ENCODE measurements around the gene BCAS1. TPM values are rescaled to one million over a fixed set of nuclear protein-coding genes. Genes with fewer than 3 reads are reported as not detected.

Gene BCAS1
- total and polyA plus RNA-seq, 3 donors from 2014 or later, result 2.4 to 8.8 (median 3.3) TPM

DNA sequence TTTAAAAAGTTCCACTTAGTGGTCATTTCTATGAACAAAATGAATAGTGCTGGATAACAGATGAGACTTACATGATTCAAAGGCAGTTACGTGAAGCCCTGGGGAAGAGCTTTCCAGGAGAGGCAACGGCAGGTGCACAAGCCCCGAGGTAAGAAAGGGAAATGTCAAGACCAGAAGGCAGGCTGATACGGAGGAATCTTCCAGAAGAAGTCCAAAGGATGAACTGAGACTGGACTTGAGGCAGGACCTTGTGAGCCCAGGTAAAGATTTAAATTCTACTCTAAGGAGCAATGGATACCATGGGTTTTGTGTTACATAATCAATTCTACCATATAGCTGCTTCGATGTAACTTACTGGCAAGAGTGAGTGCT is 164.6 kb downstream of the BCAS1 start:
- no peaks in the 10 kb centered on the region for H3K9me3 ChIP-seq
- intact Hi-C loops (cut with DNase I; ENCODE audit: low total_unique reads), result no loop called here
- WGBS, 2 donors, result 90 to 97% methylated on average over 5 of the region's 5 CpGs
- no peak overlapping the region for H3K27ac ChIP-seq
- TF ChIP-seq, protein P1, sequence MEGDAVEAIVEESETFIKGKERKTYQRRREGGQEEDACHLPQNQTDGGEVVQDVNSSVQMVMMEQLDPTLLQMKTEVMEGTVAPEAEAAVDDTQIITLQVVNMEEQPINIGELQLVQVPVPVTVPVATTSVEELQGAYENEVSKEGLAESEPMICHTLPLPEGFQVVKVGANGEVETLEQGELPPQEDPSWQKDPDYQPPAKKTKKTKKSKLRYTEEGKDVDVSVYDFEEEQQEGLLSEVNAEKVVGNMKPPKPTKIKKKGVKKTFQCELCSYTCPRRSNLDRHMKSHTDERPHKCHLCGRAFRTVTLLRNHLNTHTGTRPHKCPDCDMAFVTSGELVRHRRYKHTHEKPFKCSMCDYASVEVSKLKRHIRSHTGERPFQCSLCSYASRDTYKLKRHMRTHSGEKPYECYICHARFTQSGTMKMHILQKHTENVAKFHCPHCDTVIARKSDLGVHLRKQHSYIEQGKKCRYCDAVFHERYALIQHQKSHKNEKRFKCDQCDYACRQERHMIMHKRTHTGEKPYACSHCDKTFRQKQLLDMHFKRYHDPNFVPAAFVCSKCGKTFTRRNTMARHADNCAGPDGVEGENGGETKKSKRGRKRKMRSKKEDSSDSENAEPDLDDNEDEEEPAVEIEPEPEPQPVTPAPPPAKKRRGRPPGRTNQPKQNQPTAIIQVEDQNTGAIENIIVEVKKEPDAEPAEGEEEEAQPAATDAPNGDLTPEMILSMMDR (IDR thresholded peaks at IDR 0.05), result no peak
- no peak for TF ChIP-seq POLR2A (IDR thresholded peaks at IDR 0.05)
- no peaks in the 10 kb centered on the region for H3K36me3 ChIP-seq (ENCODE audit: low read depth, missing control alignments)
- no peak overlapping the region for H3K4me3 ChIP-seq
- DNase-seq, result no peak
- H3K4me1 ChIP-seq, result no peaks in the 10 kb centered on the region
- no peaks in the 10 kb centered on the region for H3K27me3 ChIP-seq

DNA sequence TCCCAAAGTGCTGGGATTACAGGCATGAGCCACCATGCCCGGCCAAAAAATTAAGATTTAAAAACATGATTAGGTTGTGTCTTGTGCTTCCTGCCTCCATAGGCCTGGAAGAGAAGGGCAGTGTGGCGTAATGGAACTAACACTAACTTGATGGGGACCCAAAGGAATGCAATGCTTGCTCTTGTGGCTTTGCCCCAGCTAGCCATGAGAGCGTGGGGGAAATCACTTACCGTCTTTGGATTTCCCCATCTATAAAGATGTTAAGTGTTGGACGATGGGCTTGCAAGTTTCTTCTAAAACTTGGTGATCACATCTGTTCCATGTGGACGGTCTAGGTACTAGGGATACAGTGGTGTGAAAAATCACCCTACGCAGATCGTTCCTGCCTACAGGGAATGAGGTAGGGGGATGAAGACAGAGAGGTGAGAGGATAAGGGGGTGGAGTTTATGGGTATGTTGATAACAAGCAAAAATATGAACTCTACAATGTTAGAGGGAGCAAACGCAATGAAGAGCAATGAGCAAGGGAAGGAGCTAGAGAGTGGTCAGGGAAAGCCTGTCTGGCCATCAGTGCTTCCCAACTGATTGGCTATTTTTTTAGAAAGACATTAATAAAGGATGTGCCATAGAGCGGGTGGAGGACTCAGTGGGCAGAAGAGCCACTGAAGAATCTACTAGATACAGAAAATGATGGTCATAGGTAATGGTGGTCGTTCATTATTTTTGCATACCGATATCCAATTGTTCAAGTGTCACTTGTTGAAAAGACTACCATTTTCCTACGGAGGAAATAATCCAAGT is 165.2 kb downstream of the BCAS1 start:
- Histone ChIP-seq H3K36me3 (ENCODE audit: low read depth, missing control alignments) (no peaks in the 10 kb centered on the region), H3K27ac (no peak overlapping the region), H3K9me3 (no peaks in the 10 kb centered on the region), H3K4me1 (no peaks in the 10 kb centered on the region), H3K4me3 (no peak overlapping the region), H3K27me3 (no peaks in the 10 kb centered on the region)
- intact Hi-C loops (cut with DNase I; ENCODE audit: low total_unique reads), result no loop called here
- no peak for DNase-seq
- TF ChIP-seq POLR2A (IDR thresholded peaks at IDR 0.05), result no peak
- TF ChIP-seq, protein P1 (IDR thresholded peaks at IDR 0.05), result no peak
- 94 to 95% methylated on average over 13 of the region's 13 CpGs for WGBS, 2 donors

DNA sequence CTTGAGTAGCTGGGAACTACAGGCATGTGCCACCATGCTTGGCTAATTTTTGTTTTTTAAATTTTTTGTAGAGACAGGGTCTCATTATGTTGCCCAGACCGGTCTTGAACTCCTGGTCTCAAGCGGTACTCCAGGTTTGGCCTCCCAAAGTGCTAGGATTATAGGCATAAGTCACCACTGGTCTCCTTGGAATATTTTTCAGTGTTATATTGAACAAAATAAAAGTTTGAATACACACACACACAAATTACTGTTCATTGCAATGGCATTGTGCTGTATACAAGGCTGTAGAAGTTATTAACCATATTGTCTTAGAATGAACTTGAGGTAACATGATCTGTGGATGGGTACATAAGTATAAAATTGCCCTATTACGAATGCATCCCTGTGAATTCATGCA is 166.1 kb downstream of the BCAS1 start:
- Histone ChIP-seq H3K36me3 (ENCODE audit: low read depth, missing control alignments) (no peaks in the 10 kb centered on the region), H3K4me1 (no peaks in the 10 kb centered on the region), H3K9me3 (no peaks in the 10 kb centered on the region), H3K27ac (no peak overlapping the region), H3K4me3 (no peak overlapping the region), H3K27me3 (no peaks in the 10 kb centered on the region)
- TF ChIP-seq, protein P1 (IDR thresholded peaks at IDR 0.05), result no peak
- no peak for TF ChIP-seq POLR2A (IDR thresholded peaks at IDR 0.05)
- no peak for DNase-seq
- intact Hi-C loops (cut with DNase I; ENCODE audit: low total_unique reads), result no loop called here
- 89 to 95% methylated on average over 3 of the region's 3 CpGs for WGBS, 2 donors

DNA sequence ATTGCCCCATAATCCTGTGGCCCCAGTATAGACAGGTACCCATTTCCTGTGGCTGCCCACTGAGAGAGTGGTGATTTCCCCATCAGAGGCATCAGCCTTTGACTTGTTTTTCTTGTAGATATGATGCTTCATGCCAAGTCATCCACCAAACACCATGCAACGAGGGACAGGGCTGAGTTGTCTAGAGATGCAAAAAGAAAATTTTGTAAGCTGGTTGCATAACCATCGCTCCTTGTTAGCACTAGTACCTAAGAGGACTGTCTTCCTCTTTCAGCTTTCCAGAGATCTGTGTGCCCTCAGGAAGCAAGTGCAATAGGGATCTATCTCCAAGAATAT is 166.8 kb downstream of the BCAS1 start:
- TF ChIP-seq, protein P1 (IDR thresholded peaks at IDR 0.05), result no peak
- no peak for TF ChIP-seq POLR2A (IDR thresholded peaks at IDR 0.05)
- intact Hi-C loops (cut with DNase I; ENCODE audit: low total_unique reads), result no loop called here
- WGBS, 2 donors, result 82 to 93% methylated on average over 2 of the region's 2 CpGs

More for the DNA sequence above, 166.8 kb downstream of the BCAS1 start:
- H3K36me3 ChIP-seq (ENCODE audit: low read depth, missing control alignments), result no peaks in the 10 kb centered on the region
- H3K4me3 ChIP-seq, result no peak overlapping the region
- H3K27ac ChIP-seq, result no peak overlapping the region
- no peaks in the 10 kb centered on the region for H3K27me3 ChIP-seq
- DNase-seq, result no peak
- H3K9me3 ChIP-seq, result no peaks in the 10 kb centered on the region
- H3K4me1 ChIP-seq, result no peaks in the 10 kb centered on the region
